GM21528 (cell line): ENCODE data around the gene TMEM19.
A peak's percentile ranks its signal among the peaks of the same experiment; 100 is the strongest.

Source experiments
- ATAC-seq: cut with Tn5 transposase; IDR thresholded peaks from one replicate; pipeline ENCODE4 v1.9.1; 2021; ENCODE audit warnings: mild to moderate bottlenecking, moderate library complexity; ENCODE audit not compliant: unreplicated experiment, low FRiP score

The TMEM19 gene

GRCh38 chr12:71708658-71709057 lies 22.8 kb downstream of the TMEM19 start:
- ATAC-seq: no peak

- no peak for ATAC-seq
Measured at GRCh38 chr12:71710276-71711125, 24.6 kb downstream of the TMEM19 start.

- no peak for ATAC-seq
Measured at GRCh38 chr12:71718611-71719010, 32.7 kb downstream of the TMEM19 start.

- no peak for ATAC-seq
Measured at GRCh38 chr12:71719647-71720370, 33.9 kb downstream of the TMEM19 start.

GRCh38 chr12:71721783-71722505 lies 36.1 kb downstream of the TMEM19 start:
- no peak for ATAC-seq

GRCh38 chr12:71725011-71725410 lies 39.1 kb downstream of the TMEM19 start:
- ATAC-seq: no peak

GRCh38 chr12:71726548-71726947 lies 40.7 kb downstream of the TMEM19 start:
- ATAC-seq: no peak

- no peak for ATAC-seq
Measured at GRCh38 chr12:71727958-71728357, 42.1 kb downstream of the TMEM19 start.

- ATAC-seq: no peak
Measured at GRCh38 chr12:71730936-71731335, 45.1 kb downstream of the TMEM19 start.

- no peak for ATAC-seq
Measured at GRCh38 chr12:71731439-71732356, 45.8 kb downstream of the TMEM19 start.

GRCh38 chr12:71732357-71732712 lies 46.5 kb downstream of the TMEM19 start:
- no peak for ATAC-seq

- no peak for ATAC-seq
Measured at GRCh38 chr12:71737197-71737596, 51.3 kb downstream of the TMEM19 start.

GRCh38 chr12:71742998-71743397 lies 57.1 kb downstream of the TMEM19 start:
- no peak for ATAC-seq

GRCh38 chr12:71744522-71745300 lies 58.8 kb downstream of the TMEM19 start:
- ATAC-seq: no peak

- peak; percentile 89 for ATAC-seq
Measured at GRCh38 chr12:71746974-71747611, 61.2 kb downstream of the TMEM19 start.

GRCh38 chr12:71748081-71748850 lies 62.4 kb downstream of the TMEM19 start:
- no peak for ATAC-seq

GRCh38 chr12:71749666-71750065 lies 63.8 kb downstream of the TMEM19 start:
- ATAC-seq: no peak

GRCh38 chr12:71752891-71753290 lies 67.0 kb downstream of the TMEM19 start:
- ATAC-seq: no peak
